ENCODE measurements around the gene NFIB.

DNA sequence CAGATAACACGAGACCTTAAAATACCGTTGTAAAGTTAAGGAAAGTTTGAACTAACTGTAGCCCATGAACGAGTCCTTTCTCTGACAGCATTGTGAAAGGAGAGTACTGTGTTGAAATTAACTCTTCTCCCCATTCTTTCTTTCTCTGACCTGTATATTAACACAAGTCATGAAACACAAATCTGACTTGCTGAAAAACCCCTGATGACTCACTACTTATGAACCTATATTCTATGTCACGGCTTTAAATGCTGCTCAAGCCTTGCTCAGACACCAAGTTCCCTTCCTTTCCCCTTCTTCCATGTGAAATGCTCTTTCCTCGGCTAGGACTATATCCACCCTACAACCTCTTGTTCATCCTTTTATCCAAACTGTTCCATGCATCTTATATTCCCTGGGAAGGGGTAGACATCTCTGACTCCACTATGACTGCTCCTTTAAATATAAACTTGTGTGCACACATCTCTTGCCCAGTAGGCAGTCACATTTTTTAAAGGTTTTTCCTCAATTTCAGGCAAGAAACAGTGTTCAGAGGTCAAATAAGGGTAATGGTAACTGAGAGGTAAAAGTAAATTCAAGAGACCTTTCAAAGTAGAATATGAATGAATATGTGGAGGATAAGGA, 142.9 kb downstream of the NFIB start:
- TF ChIP-seq EZH2 (IDR thresholded peaks at IDR 0.05; ENCODE audit: low read length, unreplicated experiment) (no peak), EZH2phosphoT487 (IDR thresholded peaks at IDR 0.05; ENCODE audit: borderline replicate concordance, low read length) (no peak)
- TF ChIP-seq, protein P1, sequence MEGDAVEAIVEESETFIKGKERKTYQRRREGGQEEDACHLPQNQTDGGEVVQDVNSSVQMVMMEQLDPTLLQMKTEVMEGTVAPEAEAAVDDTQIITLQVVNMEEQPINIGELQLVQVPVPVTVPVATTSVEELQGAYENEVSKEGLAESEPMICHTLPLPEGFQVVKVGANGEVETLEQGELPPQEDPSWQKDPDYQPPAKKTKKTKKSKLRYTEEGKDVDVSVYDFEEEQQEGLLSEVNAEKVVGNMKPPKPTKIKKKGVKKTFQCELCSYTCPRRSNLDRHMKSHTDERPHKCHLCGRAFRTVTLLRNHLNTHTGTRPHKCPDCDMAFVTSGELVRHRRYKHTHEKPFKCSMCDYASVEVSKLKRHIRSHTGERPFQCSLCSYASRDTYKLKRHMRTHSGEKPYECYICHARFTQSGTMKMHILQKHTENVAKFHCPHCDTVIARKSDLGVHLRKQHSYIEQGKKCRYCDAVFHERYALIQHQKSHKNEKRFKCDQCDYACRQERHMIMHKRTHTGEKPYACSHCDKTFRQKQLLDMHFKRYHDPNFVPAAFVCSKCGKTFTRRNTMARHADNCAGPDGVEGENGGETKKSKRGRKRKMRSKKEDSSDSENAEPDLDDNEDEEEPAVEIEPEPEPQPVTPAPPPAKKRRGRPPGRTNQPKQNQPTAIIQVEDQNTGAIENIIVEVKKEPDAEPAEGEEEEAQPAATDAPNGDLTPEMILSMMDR (conservative IDR thresholded peaks at IDR 0.05; ENCODE audit: low read depth, low read length): no peak

All from PC-3 (cell line).